Activated CD4-positive, CD25-positive, alpha-beta regulatory T cell treated with anti-CD3 and anti-CD28 coated beads, Interleukin-2, amount 50 U/mL, for 72 hours (primary cell): ENCODE measurements around the gene DBX1.

Experiments
- DNase-seq: peaks from one replicate; pipeline ENCODE4 v3.0.0; 2021

Gene DBX1

DNA sequence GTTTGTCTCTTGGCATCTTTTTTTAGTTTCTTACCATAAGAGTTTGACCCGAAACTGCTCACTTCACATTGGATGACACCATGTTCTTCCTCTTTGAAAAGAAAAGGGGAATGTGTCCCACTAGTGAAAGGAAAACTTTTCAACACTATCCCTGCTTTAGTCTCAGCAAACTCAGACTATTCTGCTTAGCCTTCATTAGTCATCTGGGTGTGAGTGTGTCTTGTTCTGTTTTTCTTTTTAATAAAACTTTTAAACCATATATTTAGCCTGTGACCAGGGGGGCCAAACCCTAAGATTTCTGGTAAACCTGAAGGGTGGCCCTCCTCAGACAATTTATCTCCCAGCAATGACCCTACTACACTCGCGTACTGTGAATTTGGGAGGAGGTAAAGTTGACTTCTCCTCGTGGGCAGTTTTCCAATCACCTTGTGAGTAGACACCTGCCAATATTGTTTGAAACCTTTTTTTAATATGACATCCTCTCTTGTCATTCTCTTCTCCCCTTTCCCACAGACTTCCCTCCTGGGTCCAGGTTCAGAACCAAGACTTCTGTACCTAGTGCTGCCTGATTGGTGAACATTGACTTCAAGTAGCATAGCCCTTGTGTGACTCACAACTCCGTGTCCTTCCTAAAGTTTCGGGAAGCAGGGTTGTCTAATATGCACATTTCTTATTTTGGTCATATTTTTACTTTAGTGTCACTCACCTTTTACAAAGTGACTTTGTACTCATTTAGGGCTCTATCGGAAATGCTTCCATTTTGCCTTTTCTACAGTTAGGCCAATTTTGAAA is 39.9 kb downstream of the DBX1 start:
- no peak for DNase-seq

DNA sequence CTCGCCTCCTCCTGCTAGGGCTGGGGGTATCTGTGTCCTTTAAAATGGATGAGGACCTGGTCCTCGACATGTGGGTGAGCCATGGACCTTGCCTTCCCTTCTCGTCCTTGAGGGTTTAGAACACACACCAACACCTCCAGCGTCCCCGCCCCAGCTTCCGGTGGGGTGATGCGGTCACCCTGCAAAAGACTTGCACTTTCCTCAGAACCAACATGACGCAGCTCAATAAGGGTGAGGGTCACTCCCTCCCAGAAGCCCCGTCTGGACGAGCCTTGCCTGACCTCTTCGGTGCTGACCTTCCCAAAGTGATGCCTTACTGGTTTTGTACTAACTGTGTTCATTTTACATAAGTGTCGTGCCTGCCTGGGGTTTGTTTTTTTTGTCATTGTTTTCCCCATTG is 41.0 kb downstream of the DBX1 start:
- no peak for DNase-seq

DNA sequence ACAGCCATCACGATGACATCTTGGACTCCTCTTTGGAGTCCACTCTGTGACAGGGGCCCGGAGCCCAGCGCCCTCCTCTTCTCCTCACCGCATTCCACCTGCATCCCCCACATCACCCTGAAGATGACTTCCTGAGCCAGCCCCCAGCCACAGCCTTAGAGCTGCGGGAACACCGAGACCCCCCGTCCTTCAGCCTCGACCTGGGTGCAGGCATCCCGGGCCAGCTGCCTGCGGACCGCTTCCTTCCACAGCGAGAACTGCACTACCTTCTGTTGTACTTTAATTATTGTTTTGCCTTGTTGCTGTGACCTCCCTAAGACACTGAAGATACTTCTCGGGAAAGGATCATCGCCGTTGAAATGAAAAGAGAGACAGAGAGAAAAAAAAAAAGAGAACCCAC is 42.1 kb downstream of the DBX1 start:
- no peak for DNase-seq

GRCh38 chr11:20117291-20117690 is 43.0 kb downstream of the DBX1 start:
- no peak for DNase-seq

DNA sequence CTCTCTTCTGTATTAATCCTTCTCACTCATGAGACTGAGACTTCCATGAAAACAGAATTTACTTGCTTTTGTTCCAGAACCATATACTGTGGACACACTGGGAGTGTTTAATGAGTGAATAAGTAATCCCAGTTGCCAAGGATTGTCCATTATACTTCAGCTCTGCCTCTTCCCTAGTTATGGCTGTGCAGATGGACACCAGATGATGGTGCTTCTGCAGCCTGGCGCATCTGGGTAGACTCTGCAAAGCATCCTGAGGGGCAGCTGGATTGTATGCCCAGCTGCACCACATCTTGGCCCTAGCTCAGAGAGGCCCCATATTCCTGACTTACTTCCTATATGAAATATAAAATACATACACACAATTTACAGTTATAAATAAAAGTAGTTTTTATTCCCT is 43.5 kb downstream of the DBX1 start:
- DNase-seq: no peak

DNA sequence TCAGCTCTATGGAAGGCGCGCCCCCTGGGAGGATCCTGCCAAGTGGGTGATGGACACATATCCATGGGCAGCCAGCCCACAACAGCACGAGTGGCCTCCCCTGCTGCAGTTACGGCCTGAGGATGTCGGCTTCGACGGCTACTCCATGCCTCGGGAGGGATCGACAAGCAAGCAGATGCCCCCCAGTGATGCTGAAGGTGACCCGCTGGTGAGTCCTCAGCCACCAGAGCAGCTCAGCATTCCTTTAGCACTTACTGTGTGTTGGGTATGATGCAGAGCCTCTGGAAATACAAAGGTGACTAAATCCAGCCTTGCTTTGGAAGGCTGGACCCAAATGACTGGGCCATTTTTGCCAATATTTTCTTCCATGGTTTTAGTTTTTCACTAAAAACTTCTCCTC is 45.7 kb downstream of the DBX1 start:
- DNase-seq: no peak

DNA sequence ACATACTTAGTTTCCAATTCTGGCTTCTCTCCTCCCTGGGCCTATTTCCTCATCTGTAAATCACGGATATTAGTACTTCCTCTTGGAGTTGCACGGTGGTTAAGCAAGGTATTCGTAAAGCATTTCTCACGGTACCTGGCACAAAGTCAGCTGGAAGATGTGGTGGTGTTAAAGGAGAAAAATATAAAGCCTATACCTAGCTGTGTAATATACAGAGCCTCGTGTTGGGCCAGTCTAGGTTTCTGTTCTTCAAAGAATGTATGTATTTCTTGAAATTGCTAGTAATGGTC is 47.2 kb downstream of the DBX1 start:
- DNase-seq: no peak

GRCh38 chr11:20112291-20113148 is 47.8 kb downstream of the DBX1 start:
- no peak for DNase-seq

GRCh38 chr11:20111871-20112270 is 48.4 kb downstream of the DBX1 start:
- DNase-seq: no peak

DNA sequence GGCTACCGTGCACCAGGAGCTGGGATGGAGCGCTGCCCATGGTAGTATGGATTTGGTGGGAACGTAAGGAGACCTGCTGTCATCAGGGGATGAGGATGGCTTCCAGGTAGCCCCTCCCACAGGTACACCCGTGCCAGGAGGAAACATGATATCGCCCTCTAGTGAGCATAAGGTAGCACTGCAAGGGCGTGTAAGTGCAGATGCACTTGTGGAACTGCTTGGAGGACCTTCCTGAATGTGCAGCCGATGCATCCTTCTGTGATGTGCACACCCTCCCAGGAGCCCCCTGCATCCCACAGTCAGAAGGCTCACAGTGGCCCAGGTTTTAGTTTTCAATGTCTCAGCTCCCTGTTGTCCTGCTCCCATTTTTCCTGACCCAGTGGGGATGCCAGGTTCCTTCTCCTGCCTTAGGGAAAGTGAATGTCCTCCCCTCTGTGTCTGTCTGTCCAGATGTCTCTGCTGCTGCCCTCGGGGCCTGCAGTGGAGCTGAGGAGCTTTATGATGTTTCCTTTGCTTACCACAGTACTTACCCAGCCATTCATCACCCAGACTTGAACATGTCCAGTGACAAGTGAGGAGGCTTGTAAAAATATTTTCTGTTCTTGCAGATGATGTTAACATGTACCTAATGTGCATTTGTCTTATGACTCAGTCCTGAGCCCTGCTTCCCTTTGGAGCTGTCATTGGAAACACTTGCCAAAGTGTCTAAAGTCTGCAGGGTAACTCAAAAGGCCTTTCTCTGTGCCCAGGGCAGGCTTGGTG is 49.2 kb downstream of the DBX1 start:
- peak; percentile 47 for DNase-seq

GRCh38 chr11:20109731-20110445 is 50.4 kb downstream of the DBX1 start:
- DNase-seq: no peak
